Stimulated activated naive CD4-positive, alpha-beta T cell (primary cell): ENCODE measurements around the gene CENPE.
"Not testable (repeated sequence)": the region's sequence is repeated elsewhere in the genome, so short reads cannot be mapped to it uniquely, and the experiment has no call there.

ENCODE experiments used
- DNase-seq, 6 experiments: peaks; one replicate each; lab custom pipeline; 2025; lab: John Stamatoyannopoulos, UW

Gene CENPE, protein sequence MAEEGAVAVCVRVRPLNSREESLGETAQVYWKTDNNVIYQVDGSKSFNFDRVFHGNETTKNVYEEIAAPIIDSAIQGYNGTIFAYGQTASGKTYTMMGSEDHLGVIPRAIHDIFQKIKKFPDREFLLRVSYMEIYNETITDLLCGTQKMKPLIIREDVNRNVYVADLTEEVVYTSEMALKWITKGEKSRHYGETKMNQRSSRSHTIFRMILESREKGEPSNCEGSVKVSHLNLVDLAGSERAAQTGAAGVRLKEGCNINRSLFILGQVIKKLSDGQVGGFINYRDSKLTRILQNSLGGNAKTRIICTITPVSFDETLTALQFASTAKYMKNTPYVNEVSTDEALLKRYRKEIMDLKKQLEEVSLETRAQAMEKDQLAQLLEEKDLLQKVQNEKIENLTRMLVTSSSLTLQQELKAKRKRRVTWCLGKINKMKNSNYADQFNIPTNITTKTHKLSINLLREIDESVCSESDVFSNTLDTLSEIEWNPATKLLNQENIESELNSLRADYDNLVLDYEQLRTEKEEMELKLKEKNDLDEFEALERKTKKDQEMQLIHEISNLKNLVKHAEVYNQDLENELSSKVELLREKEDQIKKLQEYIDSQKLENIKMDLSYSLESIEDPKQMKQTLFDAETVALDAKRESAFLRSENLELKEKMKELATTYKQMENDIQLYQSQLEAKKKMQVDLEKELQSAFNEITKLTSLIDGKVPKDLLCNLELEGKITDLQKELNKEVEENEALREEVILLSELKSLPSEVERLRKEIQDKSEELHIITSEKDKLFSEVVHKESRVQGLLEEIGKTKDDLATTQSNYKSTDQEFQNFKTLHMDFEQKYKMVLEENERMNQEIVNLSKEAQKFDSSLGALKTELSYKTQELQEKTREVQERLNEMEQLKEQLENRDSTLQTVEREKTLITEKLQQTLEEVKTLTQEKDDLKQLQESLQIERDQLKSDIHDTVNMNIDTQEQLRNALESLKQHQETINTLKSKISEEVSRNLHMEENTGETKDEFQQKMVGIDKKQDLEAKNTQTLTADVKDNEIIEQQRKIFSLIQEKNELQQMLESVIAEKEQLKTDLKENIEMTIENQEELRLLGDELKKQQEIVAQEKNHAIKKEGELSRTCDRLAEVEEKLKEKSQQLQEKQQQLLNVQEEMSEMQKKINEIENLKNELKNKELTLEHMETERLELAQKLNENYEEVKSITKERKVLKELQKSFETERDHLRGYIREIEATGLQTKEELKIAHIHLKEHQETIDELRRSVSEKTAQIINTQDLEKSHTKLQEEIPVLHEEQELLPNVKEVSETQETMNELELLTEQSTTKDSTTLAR (N-terminal part only)

DNA sequence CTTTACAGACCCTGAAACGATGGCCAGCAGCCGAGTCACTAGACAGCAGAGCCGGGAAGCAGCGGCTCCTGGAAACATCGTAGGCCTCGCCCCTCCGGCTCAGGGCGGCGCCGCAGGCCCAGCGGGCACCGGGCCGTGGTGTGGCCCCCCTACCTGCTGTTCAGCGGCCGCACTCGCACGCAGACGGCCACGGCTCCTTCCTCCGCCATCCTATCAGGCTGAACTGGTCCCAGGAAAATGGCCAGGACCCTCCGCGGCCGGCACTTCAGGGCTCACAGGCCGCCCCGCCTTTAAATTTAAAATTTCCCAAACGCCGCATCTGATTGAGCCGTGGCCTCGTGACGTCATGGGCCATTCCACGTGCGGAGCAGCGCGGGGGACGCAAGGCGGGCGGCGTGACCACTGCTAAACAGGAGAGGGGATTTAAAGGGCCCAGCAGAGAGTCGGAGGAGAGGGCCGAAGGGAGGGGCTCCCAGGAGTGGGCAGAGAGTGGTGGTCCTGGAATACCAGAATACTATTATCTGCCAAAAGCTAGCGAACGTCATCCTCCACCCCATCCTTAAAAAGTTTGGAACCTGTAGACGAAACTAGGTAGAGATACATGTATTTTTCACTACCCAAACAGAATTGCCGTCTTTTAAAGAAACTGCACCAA lies at the start of gene CENPE:
Gene CENPE, minus strand, starts transcription at position 233 of the 655 bp plus-strand sequence. Its CDS starts 24 bp downstream, at position 209.
- DNase-seq, result peak; percentile 67 to 91 (median 81)

GRCh38 chr4:103244251-103244650 lies 46.1 kb upstream of the CENPE start:
- no peak for DNase-seq

GRCh38 chr4:103230938-103231337 lies 32.8 kb upstream of the CENPE start:
- not testable (repeated sequence) for DNase-seq

- not testable (repeated sequence) for DNase-seq
These were observed 25.4 kb upstream of the CENPE start for GRCh38 chr4:103223556-103223955.

- no peak for DNase-seq
These were observed 9.5 kb upstream of the CENPE start for GRCh38 chr4:103207673-103208072.

- DNase-seq, result no peak
These were observed 6.0 kb upstream of the CENPE start for GRCh38 chr4:103204111-103204510.

DNA sequence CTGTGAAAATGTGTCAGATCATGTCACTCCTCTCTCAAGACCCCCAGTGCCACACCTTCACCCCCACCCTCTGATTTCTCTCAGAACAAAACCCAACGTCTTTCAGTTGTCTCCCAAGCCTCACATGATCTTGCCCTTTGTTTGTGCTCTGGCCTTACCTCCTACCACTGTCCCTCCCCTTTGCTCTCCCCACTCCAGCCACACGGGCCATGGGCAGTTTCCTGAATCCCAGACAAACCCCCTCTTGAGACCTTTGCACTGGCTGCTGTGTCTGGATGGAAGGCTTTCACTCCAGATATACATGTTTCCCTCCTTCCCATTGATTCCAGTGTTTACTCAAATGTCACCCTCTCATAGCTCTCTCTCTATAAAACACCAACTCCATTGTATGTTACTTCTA lies 3.6 kb upstream of the CENPE start:
- no peak for DNase-seq

DNA sequence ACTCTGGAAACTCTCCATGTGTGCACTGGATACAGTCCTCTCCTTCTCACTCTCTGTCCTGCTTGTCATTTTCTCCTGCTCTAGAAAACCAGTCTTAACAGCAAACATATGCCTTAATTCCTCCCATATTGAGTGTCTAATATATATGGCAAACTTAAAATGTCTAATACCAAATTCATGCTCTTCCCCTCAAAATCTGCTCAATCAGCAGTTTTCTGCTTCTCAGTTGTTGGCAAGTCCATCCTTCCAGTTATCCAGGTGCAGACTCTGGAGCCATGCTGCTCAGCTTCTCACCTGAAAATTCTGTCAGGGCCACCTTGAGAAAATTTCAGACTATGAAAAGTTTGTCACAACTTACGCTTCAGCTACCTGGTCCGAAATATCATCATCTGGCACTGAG lies 3.1 kb upstream of the CENPE start:
- no peak for DNase-seq

DNA sequence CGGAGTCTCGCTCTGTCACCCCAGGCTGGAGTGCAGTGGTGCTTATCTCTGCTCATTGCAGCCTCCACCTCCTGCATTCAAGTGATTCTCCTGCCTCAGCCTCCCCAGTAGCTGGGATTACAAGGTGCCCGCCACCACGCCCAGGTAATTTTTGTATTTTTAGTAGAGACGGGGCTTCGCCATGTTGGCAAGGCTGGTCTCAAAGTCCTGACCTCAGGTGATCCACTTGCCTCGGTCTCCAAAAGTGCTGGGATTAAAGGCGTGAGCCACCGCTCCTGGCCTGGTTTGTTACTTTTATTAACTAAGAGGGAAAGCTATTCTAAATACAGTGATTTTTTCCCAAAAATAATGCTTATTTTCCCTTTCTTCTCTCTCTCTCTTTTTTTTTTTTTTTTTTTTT lies 866 bp upstream of the CENPE start:
- DNase-seq, result no peak

DNA sequence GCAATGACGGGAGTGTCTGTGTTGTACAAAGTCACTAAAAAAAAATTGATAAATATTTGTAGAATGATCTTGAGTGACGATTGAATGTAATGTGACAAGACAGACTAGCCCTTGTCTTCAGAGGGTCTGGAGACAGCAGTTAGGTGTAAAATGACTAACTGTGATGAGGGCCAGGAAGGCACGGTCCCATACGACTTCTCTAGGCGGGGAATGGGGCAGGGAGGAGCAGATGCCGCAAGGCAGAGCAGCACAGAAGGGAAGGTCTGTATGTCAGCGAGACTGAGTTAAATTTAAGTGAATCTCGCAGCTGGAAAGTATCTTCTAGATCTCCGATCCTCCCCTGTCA lies 405 bp downstream of the CENPE start:
- no peak for DNase-seq

DNA sequence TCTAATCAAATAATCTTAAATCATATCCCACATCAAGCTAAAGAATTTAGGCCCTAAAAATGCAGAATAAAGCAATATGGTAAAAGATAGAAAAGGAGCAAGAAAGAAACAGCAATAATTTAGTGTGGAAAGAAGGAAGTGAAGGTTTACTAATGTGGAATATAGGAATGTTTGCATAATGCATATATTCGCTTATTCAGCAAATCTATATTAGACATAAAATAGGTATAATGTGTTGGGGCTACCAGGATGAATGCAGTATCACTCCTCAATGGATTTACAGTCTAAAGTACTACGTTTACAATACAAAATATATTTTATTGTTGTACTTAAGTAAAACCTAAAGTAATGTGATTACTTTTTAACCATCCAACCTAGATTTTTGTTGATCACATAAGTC lies 4.7 kb downstream of the CENPE start:
- no peak for DNase-seq

- DNase-seq, result no peak
These were observed 27.1 kb downstream of the CENPE start for GRCh38 chr4:103171006-103171405.

- DNase-seq, result not testable (repeated sequence)
These were observed 28.4 kb downstream of the CENPE start for GRCh38 chr4:103169750-103170149.

DNA sequence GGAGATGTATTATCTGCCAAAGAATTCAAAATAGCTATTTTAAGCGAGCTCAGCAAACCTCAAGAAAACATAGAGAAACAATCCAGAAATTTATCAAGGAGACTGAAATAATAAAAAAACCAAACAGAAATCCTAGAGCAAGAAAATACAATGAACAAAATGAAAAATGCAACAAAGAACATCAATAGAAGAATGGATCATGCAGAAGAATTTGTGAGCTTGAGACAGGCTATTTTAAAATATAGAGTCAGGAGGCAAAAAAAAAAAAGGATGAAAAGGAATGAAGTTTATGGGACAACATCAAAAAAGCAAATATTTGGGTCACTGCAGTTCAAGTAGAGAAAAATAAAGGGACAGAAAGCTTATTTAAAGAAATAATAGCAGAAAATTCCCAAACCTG lies 29.1 kb downstream of the CENPE start:
- no peak for DNase-seq

GRCh38 chr4:103162176-103162575 lies 36.0 kb downstream of the CENPE start:
- no peak for DNase-seq

DNA sequence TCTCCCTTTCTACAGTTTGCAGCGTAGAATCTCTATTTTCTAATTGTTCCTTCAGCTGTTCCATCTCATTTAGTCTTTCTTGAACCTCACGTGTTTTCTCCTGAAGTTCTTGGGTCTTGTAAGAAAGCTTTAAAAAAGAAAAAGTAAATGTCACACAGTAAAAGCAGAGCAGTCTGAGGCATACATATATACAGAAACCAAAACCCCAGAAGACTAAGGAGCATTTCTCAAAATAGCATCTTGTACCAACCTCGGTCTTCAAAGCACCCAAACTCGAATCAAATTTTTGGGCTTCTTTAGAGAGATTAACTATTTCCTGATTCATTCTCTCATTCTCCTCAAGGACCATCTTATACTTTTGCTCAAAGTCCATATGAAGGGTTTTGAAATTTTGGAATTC lies 39.4 kb downstream of the CENPE start:
- DNase-seq, result no peak

DNA sequence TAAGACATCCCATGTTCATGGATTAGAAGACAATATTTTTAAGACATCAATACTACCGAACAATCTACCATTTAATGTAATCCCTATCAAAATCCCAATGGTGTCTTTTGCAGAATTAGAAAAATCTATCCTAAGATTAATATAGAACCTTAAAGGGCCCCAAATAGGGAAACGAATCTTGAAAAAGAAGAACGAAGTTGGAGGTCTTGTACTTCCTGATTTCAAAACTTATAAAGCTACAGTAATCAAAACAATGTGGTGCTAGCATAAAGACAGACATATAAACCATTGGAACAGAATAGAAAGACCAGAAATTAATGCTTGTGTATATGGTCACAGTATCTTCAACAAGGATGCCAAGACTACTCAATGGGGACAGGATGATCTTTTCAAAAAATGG lies 42.0 kb downstream of the CENPE start:
- no peak for DNase-seq

- DNase-seq, result no peak
These were observed 45.8 kb downstream of the CENPE start for GRCh38 chr4:103152381-103152780.

GRCh38 chr4:103150677-103151076 lies 47.5 kb downstream of the CENPE start:
- DNase-seq, result no peak

DNA sequence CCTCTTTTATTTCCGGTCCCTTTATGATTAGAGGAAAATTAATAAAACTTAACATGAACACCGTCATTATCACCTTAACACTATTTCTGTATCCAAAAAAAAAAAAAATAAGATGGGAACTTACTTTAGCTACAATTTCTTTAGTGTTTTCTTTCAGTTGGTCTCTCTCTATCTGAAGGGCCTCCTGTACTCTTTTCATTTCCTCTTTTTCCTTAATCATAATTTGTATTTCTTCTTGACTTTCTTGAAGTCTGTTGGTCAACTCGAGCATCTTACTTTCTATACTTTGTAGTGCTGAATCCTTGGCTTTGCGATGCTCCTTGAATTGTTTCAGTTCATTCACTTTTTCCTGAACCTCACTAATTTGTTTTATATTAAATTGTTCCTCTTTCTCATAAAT lies 53.2 kb downstream of the CENPE start:
- no peak for DNase-seq

DNA sequence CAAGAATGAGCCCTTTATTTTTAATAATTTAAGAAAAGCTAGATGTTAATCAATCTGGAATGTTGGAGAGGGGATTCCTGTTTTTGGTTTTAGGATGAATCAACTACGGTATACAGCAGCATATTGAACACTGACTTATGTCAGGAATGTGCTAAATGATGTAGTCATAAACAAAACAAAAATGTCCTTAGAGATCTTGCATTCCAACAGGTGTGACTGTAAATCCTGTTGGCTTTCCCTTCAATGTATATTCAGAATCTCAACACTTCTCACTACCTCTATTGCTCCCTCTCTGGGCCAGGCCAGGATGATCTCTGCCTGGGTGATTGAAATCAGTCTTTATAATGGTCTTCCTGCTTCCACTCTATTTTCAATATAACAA lies 60.7 kb downstream of the CENPE start:
- no peak for DNase-seq
